ENCODE measurements around the gene CADPS2.

Gene CADPS2

GRCh38 chr7:122413339-122413738 is 472.9 kb downstream of the CADPS2 start:
- TF ChIP-seq, protein P1, sequence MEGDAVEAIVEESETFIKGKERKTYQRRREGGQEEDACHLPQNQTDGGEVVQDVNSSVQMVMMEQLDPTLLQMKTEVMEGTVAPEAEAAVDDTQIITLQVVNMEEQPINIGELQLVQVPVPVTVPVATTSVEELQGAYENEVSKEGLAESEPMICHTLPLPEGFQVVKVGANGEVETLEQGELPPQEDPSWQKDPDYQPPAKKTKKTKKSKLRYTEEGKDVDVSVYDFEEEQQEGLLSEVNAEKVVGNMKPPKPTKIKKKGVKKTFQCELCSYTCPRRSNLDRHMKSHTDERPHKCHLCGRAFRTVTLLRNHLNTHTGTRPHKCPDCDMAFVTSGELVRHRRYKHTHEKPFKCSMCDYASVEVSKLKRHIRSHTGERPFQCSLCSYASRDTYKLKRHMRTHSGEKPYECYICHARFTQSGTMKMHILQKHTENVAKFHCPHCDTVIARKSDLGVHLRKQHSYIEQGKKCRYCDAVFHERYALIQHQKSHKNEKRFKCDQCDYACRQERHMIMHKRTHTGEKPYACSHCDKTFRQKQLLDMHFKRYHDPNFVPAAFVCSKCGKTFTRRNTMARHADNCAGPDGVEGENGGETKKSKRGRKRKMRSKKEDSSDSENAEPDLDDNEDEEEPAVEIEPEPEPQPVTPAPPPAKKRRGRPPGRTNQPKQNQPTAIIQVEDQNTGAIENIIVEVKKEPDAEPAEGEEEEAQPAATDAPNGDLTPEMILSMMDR (IDR thresholded peaks at IDR 0.05) = no peak

- TF ChIP-seq, protein P1 (IDR thresholded peaks at IDR 0.05) = no peak
Measured at GRCh38 chr7:122412883-122413282, 473.4 kb downstream of the CADPS2 start.

DNA sequence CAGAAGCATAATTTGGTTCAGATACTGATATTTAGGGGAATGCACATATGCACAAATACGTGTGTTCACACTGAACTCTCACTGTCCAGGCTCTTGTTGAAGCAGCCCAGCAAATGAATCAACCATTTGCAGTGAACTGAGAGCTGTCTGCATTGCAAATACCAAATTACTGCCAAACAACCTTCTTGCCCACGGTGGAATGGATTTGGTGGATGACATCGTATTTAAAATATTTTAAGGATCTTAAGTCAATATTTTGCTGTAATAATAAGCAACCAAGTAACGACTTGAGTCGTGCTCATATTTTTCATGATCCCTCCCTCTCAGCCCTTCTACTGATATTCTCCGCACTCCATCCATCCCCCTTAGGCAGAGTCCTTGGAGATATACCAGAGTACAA is 473.8 kb downstream of the CADPS2 start:
- TF ChIP-seq, protein P1 (IDR thresholded peaks at IDR 0.05) = no peak

DNA sequence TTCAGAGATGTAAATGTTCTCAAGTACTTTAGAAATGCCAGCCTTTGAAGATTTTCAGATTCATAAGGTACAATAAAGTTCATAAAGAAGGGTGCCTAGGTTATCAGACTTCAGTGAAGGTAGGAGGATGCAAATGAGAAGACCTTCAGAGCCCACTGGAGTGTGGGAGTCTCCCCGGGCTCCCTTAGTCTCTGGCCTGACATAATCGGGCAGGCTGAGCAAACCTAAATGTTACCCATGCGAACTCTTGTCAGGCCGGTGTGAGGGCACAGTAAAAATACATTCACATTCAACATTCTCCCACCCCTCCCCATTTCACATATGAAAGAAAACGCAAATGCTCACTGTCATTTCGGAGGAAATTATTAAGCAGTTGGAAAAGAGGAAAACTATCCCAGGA is 479.1 kb downstream of the CADPS2 start:
- TF ChIP-seq, protein P1 (IDR thresholded peaks at IDR 0.05) = no peak

GRCh38 chr7:122403113-122403512 is 483.1 kb downstream of the CADPS2 start:
- TF ChIP-seq, protein P1 (IDR thresholded peaks at IDR 0.05) = no peak

GRCh38 chr7:122402235-122402634 is 484.0 kb downstream of the CADPS2 start:
- TF ChIP-seq, protein P1 (IDR thresholded peaks at IDR 0.05) = no peak

DNA sequence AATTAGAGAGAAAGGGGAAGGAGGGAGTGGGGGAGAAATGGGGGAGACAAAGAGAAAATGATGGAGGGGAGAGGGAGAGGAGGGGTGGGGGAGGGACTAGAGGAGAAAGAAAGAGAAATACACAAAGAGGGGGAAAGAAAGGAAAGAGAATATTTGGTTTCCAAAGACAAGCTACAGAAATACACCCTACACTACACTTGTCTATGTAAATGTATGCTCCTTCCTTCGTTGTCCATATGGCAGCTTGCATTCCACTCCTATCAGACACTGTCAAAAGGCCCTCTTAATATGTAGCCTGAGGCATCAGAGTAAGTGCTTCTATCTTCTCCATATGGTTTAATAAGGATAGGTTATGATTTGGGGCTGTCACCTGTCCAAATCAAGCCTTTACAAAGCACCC is 488.9 kb downstream of the CADPS2 start:
- TF ChIP-seq, protein P1 (IDR thresholded peaks at IDR 0.05) = no peak

- TF ChIP-seq, protein P1 (IDR thresholded peaks at IDR 0.05) = no peak
Measured at GRCh38 chr7:122394512-122394911, 491.7 kb downstream of the CADPS2 start.
